ENCODE measurements around the gene SUFU. TPM values are rescaled to one million over a fixed set of nuclear protein-coding genes. Genes with fewer than 3 reads are reported as not detected.

SUFU gene
- total and polyA plus RNA-seq, 2 of the 13 experiments (the other 11 are each of a cell fraction or from before 2014, with no cell fraction given) = 2.9 to 5.5 TPM

GRCh38 chr10:102502337-102503151 lies 1.2 kb upstream of the SUFU start, which contains the start of gene ACTR1A (continued):
- no peak for TF ChIP-seq ZBTB46 (CRISPR knock-in tag; IDR thresholded peaks at IDR 0.05; ENCODE audit: borderline replicate concordance)
- TF ChIP-seq ZNF547 (CRISPR knock-in tag; IDR thresholded peaks at IDR 0.05) = no peak; the same call in 1 of the 2 replicates
- TF ChIP-seq SP4 (CRISPR knock-in tag; IDR thresholded peaks at IDR 0.05) = no peak
- no peak for TF ChIP-seq ZNF850 (CRISPR knock-in tag; conservative IDR thresholded peaks at IDR 0.05)
- TF ChIP-seq ZNF552 (CRISPR knock-in tag; IDR thresholded peaks at IDR 0.05; ENCODE audit: borderline replicate concordance) = no peak
- TF ChIP-seq ZNF652 (CRISPR knock-in tag; IDR thresholded peaks at IDR 0.05; ENCODE audit: borderline replicate concordance, low read depth) = no peak
- peak; percentile 35; the same call in 1 of the 2 replicates for TF ChIP-seq ZNF567 (CRISPR knock-in tag; IDR thresholded peaks at IDR 0.05; ENCODE audit: borderline replicate concordance)
- peak; percentile 88; the same call in 1 of the 2 replicates for TF ChIP-seq KDM5B (CRISPR knock-in tag; IDR thresholded peaks at IDR 0.05; ENCODE audit: borderline replicate concordance)
- no peak for TF ChIP-seq ZNF720 (CRISPR knock-in tag; IDR thresholded peaks at IDR 0.05)
- TF ChIP-seq ZNF687 (CRISPR knock-in tag; IDR thresholded peaks at IDR 0.05) = peak; percentile 79
- peak; percentile 52 for TF ChIP-seq TCF7 (IDR thresholded peaks at IDR 0.05; ENCODE audit: low read depth)
- no peak for TF ChIP-seq ZNF441 (CRISPR knock-in tag; IDR thresholded peaks at IDR 0.05; ENCODE audit: borderline replicate concordance)
- peak; percentile 12; the same call in 1 of the 2 replicates for TF ChIP-seq TFE3 (CRISPR knock-in tag; IDR thresholded peaks at IDR 0.05)
- no peak for TF ChIP-seq HBP1 (CRISPR knock-in tag; IDR thresholded peaks at IDR 0.05; ENCODE audit: low read depth)
- TF ChIP-seq ELF3 (CRISPR knock-in tag; IDR thresholded peaks at IDR 0.05) = peak; percentile 63
- no peak for TF ChIP-seq ZNF777 (CRISPR knock-in tag; IDR thresholded peaks at IDR 0.05)
- TF ChIP-seq ZNF709 (CRISPR knock-in tag; IDR thresholded peaks at IDR 0.05) = peak; percentile 83; the same call in 1 of the 2 replicates
- no peak for TF ChIP-seq ZFP36L1 (CRISPR knock-in tag; IDR thresholded peaks at IDR 0.05)
- TF ChIP-seq GATAD1 (CRISPR knock-in tag; IDR thresholded peaks at IDR 0.05) = peak; percentile 60; the same call in 1 of the 2 replicates
- TF ChIP-seq NCOA5 (CRISPR knock-in tag; IDR thresholded peaks at IDR 0.05) = no peak
- TF ChIP-seq SMC3 (IDR thresholded peaks at IDR 0.05; ENCODE audit: low read length) = no peak
- TF ChIP-seq TEAD2 (CRISPR knock-in tag; IDR thresholded peaks at IDR 0.05) = no peak

All from HepG2 (cell line).